COLO668 (cell line): Measurements from ENCODE around the gene MYH15.

ENCODE experiments used
- DNase-seq: peaks from one replicate; lab custom pipeline; 2025; ENCODE audit not compliant: unreplicated experiment; lab: John Stamatoyannopoulos, UW

The MYH15 gene

DNA sequence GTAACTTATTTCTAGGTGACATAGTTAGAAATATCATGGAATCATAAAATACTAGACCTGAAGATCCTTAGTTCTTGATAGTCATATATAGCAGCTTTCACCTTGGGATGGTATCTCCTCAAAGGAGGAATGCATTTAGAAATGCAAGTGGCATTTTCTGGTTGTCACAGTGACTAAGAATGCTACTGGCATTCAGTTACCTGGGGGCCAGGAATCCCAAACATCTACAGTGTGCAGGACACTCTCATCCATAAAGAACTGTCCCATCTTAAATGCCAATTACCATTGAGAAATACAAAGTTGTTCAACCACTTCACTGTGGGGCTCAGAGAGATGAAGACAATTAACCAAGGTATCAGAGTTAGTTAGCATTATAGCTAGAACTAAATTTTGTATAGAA lies 36.7 kb downstream of the MYH15 start:
- no peak for DNase-seq

GRCh38 chr3:108472001-108472591 lies 38.3 kb downstream of the MYH15 start:
- no peak for DNase-seq

DNA sequence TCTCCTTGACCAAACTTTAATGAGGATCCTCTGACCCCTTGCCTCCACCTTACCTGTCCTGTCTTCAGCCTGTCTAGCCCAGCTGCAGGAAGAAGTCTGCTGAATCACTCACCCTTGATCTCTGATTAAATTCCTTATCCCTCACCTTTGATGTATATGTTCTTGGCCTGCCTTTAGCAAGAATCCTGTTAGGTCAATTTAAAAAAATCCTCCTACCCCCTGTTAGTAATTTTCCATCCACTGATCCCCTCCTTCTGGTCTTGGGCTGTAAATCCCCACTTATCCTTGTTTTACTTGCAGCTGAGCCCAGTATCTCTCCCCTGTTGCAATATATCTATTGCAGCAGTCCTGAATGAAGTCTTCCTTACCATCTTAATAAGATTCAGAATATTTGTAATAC lies 39.0 kb downstream of the MYH15 start:
- no peak for DNase-seq

DNA sequence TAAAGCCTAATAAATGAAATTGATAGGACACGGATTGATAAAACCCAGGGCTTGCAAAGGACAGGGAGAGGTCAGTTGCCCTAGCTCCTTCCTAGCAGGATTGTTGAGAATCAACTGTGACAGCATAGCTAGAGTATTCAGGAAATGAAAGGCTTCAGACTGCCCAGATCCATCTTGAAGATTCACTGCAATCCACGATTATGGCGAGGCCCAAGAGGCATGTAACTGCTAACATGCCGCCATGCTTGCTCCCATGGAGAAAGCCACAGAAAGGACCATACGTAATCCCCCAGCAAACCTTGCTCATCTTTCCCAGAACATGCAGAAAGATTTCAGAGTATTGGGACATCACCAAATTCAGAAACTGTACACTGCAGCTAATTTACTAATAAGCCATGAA lies 41.3 kb downstream of the MYH15 start:
- no peak for DNase-seq

DNA sequence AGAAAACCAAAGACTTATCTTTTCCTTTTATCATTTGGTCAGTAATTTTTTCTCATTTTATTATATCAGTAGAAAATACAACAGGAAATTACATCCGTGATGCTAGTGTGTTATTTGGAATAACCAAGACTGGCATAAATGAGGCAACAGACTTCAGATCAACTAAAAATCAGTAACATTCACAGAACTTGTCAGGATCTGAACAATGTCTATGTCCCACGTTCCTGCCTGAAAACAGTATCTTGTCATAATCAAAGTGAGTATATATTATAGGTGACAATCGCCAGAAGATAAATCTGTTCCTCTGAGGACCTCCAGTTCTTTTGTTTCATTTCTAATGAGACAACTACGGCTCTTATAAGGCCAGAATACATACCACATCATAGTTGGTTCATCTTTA lies 41.8 kb downstream of the MYH15 start:
- no peak for DNase-seq

- DNase-seq: no peak
These were observed 47.5 kb downstream of the MYH15 start for GRCh38 chr3:108462899-108463298.

GRCh38 chr3:108461661-108462111 lies 48.7 kb downstream of the MYH15 start:
- DNase-seq: no peak

- no peak for DNase-seq
These were observed 51.2 kb downstream of the MYH15 start for GRCh38 chr3:108459225-108459624.

DNA sequence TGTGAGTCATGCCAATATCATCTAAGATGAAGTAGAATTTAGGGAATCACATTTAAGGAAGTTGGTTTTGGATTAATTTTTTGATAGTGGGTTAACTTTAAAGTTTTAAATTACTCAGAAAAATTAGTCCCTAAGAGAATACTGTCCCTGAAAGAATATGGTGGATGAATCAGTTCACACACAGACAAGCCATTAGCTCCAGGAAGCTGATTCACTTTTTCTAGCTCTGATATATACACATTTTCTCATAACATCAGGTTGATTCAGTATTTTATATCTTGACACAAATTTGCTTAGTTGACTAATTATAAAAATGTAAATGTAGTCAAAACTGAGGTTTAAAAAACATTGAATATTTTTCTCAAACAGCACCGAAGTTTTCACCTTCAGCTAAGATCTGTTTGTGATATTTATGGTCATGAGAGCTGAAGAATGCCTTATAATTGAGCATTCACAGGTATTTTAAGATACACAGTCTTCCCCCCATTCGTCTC lies 55.1 kb downstream of the MYH15 start:
- DNase-seq: no peak

DNA sequence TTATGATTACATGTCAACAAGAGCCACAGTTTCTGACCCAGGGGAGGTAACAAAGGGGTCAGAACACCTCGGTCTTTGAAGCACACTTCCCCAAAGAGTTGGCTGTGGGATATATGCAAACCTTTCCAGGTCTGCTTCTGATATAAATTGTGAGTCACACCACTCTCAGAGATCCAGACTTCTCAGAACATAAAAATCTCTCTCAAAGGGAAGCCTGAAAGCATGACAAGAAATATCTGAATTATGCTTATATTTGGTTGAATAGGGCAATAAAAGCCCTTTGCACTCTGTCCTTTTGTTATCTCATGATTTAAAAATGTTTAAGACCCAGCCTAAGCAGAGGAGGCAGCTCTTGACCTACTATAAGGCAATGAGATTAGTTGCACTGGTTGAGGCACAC lies 56.8 kb downstream of the MYH15 start:
- DNase-seq: no peak

DNA sequence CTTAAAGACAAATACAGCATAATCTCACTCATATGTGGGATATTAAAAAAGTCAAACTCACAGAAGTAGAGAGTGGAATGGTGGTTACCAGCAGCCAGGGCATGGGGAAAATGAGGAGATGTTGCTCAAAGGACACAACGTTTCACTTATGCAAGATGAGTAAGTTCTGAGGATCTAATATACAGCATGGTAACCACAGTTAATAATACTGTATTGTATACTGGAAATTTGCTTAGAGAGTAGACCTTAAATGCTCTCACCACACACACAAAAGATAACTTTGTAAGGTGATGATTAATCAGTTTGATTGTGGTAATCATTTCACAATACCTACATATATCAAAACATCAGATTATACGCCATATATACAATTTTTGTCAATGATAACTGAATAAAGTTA lies 60.0 kb downstream of the MYH15 start:
- no peak for DNase-seq

DNA sequence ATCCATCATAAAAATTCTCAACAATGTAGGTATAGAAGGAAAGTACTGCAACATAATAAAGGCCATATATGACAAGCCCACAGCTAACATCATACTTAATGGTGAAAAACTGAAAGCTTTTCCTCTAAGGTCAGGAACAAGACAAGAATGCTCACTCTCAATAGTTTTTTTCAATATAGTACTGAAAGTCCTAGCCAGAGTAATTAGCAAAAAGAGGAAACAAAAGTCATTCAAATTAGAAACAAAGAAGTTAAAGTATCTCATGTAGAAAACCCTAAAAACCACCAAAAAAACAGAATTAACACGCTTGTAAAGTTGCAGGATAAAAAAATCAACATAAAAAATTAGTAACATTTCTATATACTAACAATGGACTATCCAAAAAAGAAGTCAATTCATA lies 61.8 kb downstream of the MYH15 start:
- no peak for DNase-seq

- no peak for DNase-seq
These were observed 63.1 kb downstream of the MYH15 start for GRCh38 chr3:108447096-108447847.

DNA sequence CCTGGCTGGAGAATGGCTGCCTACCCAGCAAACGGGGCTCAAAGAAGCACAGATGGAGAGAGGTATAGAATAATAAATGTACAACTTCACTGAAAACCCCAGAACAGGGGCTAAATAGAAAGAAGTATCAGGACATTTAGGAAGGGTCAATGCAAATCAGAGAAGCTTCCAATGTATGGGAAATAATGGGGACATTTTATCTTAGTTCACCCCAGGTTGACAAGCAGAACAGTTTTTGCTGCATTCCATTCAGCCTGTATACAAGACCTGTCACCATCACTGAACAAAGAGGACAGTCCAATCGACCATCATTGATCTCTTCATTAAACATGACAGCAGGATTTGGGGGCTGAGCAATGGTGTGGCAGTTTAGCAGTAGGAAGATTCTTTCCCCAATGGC lies 68.1 kb downstream of the MYH15 start:
- no peak for DNase-seq

- DNase-seq: no peak
These were observed 68.9 kb downstream of the MYH15 start for GRCh38 chr3:108441518-108441917.

GRCh38 chr3:108441071-108441507 lies 69.3 kb downstream of the MYH15 start:
- DNase-seq: no peak

GRCh38 chr3:108438542-108438941 lies 71.9 kb downstream of the MYH15 start:
- no peak for DNase-seq

GRCh38 chr3:108437439-108437838 lies 73.0 kb downstream of the MYH15 start:
- no peak for DNase-seq

DNA sequence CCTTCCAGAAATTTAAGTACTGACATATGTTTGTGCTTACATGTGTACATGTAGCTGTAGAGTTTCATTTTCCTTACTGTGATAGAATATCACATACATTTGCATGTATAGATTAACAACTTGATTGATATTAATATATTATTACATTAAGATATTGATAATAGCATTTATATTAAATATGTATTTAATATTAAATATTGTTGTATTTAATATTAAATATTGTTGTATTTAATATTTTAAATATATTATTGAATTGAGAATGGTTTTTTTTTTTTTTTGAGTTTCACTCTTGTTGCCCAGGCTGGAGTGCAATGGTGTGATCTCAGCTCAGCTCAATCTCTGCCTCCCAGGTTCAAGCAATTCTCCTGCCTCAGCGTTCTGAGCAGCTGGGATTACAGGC lies 76.5 kb downstream of the MYH15 start:
- no peak for DNase-seq

DNA sequence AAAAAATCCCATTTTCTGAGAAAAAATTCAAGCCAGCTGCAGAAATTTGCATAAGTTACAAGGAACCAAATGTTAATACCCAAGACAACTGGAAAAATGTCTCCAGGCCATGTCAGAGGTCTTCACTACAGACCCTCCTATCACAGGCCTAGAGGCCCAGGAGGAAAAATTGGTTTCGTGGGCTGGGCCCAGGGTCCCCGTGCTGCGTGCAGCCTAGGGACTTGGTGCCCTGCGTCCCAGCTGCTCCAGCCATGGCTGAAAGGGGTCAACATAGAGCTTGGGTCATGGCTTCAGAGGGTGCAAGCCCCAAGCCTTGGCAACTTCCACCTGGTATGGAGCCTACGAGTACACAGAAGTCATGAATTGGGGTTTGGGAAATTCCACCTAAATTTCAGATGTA lies 78.0 kb downstream of the MYH15 start:
- DNase-seq: no peak

- DNase-seq: no peak
These were observed 79.9 kb downstream of the MYH15 start for GRCh38 chr3:108430540-108430939.

DNA sequence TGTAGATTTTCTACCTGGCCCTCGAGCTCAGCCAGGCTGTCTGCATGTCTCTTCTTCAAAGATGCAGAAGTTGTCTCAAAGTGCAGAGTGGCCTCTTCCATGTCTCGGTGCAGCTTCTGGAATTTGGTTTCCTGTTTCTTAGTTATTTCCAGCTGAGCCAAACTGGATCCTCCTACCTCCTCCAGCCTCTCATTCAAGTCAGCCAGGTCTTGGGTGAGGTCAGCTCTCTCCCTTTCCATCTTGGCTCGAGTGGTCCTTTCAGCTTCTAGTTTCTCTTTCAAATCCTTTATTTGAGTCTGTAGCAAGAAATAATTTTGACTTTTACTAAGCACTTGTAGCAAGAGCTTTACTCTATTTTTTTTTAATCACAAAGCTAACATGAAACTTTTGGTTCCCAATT lies 81.8 kb downstream of the MYH15 start:
- DNase-seq: no peak

DNA sequence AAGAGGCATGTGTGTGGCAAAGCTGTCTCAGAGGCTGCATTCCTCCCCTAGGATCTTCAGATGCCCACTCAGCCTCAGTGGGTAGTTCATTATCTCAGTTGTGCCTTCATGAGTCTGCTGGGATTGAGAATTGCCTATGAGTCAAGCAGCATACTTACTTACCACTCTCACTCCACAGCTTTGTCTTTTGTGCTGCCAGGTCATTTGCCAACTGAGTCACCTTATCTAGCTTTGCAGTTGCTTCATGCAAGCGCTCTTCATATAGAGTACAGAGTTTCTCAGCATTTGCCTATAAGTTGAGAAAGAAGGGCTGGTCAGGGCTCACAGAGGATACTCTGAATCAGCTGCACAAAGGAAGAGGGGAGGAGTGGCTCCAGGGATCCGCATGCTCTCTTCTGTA lies 89.5 kb downstream of the MYH15 start:
- no peak for DNase-seq
